OCI-LY1 (cell line): ENCODE results near the gene SNRPD1.
A peak's percentile ranks its signal among the peaks of the same experiment; 100 is the strongest.

Experiments used
- H2AFZ ChIP-seq: fragments of 200-600 bp; sonication (generic), shearing (Covaris generic); 2 replicates; pipeline ENCODE4 v1.6.0; 2014; ENCODE audit warnings: antibody characterized with exemption, mild to moderate bottlenecking, low read length
- H3F3A ChIP-seq: fragments of 200-600 bp; sonication (generic), shearing (Covaris generic); 2 replicates; pipeline ENCODE4 v1.6.0; 2014; ENCODE audit warnings: mild to moderate bottlenecking, antibody characterized with exemption, low read length, moderate library complexity; ENCODE audit not compliant: insufficient read depth
- H3K27ac ChIP-seq: fragments of 200-600 bp; sonication (generic); 2 replicates; pipeline ENCODE4 v1.5.1; 2014; ENCODE audit warnings: low read length, mixed run types, mild to moderate bottlenecking, low read depth; ENCODE audit not compliant: poor library complexity, severe bottlenecking
- H3K27me3 ChIP-seq: fragments of 200-600 bp; sonication (generic); 2 replicates; pipeline ENCODE4 v1.6.0; 2014; ENCODE audit warnings: antibody characterized with exemption, mild to moderate bottlenecking, low read length, moderate library complexity; ENCODE audit not compliant: insufficient read depth
- H3K36me3 ChIP-seq: fragments of 200-600 bp; sonication (generic); 2 replicates; pipeline ENCODE4 v1.6.1; 2014; ENCODE audit warnings: mild to moderate bottlenecking, antibody characterized with exemption, low read length, moderate library complexity, mixed read lengths; ENCODE audit not compliant: insufficient read depth
- H3K4me1 ChIP-seq: fragments of 200-600 bp; sonication (generic); 2 replicates; pipeline ENCODE4 v1.5.1; 2014; ENCODE audit warnings: mild to moderate bottlenecking, low read length, moderate library complexity; ENCODE audit not compliant: insufficient read depth, severe bottlenecking
- H3K4me2 ChIP-seq: fragments of 200-600 bp; sonication (generic), shearing (Covaris generic); 2 replicates; pipeline ENCODE4 v1.6.1; 2014; ENCODE audit warnings: low read length
- H3K4me3 ChIP-seq: fragments of 200-600 bp; sonication (generic); 2 replicates; pipeline ENCODE4 v1.5.1; 2014; ENCODE audit warnings: low read length, low read depth, mild to moderate bottlenecking, mixed read lengths; ENCODE audit not compliant: poor library complexity, severe bottlenecking
- H3K79me2 ChIP-seq: fragments of 200-600 bp; shearing (Covaris generic); 2 replicates; pipeline ENCODE4 v1.6.1; 2016; ENCODE audit warnings: mixed run types, low read length, mixed read lengths; ENCODE audit not compliant: insufficient read depth
- H3K9ac ChIP-seq: fragments of 200-600 bp; sonication (generic), shearing (Covaris generic); 2 replicates; pipeline ENCODE4 v1.6.1; 2014; ENCODE audit warnings: mild to moderate bottlenecking, low read length, mixed read lengths
- H3K9me2 ChIP-seq: fragments of 200-600 bp; sonication (generic), shearing (Covaris generic); 2 replicates; pipeline ENCODE4 v1.6.1; 2014; ENCODE audit warnings: low read depth, mild to moderate bottlenecking, low read length, mixed read lengths
- H3K9me3 ChIP-seq: fragments of 200-600 bp; shearing (Covaris generic); 2 replicates; pipeline ENCODE4 v1.6.1; 2014; ENCODE audit warnings: low read length, mixed read lengths
- H4K20me1 ChIP-seq: fragments of 200-600 bp; sonication (generic), shearing (Covaris generic); 2 replicates; pipeline ENCODE4 v1.6.0; 2016; ENCODE audit warnings: mild to moderate bottlenecking, low read length; ENCODE audit not compliant: insufficient read depth
- CTCF ChIP-seq: fragments of 200-600 bp; sonication (generic), shearing (Covaris generic); IDR thresholded peaks from 2 replicates; pipeline ENCODE4 v1.5.1; 2017; ENCODE audit warnings: mild to moderate bottlenecking, antibody characterized with exemption, low read length, moderate library complexity, mixed read lengths
- EZH2 ChIP-seq: fragments of 200-600 bp; sonication (generic), shearing (Covaris generic); IDR thresholded peaks from 2 replicates; pipeline ENCODE4 v1.8.0; 2017; ENCODE audit warnings: borderline replicate concordance, mixed run types, mild to moderate bottlenecking, antibody characterized with exemption, low read length, moderate library complexity, mixed read lengths

The SNRPD1 gene

GRCh38 chr18:21629089-21629832 is 17.1 kb downstream of the SNRPD1 start:
- peaks cover 95% of the 10 kb centered on the region for H3K36me3 ChIP-seq
- no peaks in the 10 kb centered on the region for H3F3A ChIP-seq
- 0 out of 2 replicates have a peak, but pooled peaks cover 2% of the 10 kb centered on the region for H4K20me1 ChIP-seq
- no peaks in the 10 kb centered on the region for H3K27me3 ChIP-seq
- no peaks in the 10 kb centered on the region for H3K9me3 ChIP-seq
- no peak for TF ChIP-seq CTCF
- no peak for TF ChIP-seq EZH2
- H2AFZ ChIP-seq = no peak overlapping the region
- H3K4me2 ChIP-seq = no peak overlapping the region
- H3K9ac ChIP-seq = no peak overlapping the region
- H3K79me2 ChIP-seq = peaks cover 21% of the 10 kb centered on the region
- H3K4me1 ChIP-seq = peaks cover 24% of the 10 kb centered on the region
- no peaks in the 10 kb centered on the region for H3K9me2 ChIP-seq
- H3K27ac ChIP-seq = peak overlapping the region; percentile 76
- no peak overlapping the region for H3K4me3 ChIP-seq

GRCh38 chr18:21632393-21632792 is 20.3 kb downstream of the SNRPD1 start:
- H3K27ac ChIP-seq = no peak overlapping the region
- H3F3A ChIP-seq = no peaks in the 10 kb centered on the region; the same call in 1 of the 2 replicates
- H3K9me2 ChIP-seq = no peaks in the 10 kb centered on the region
- no peak overlapping the region for H2AFZ ChIP-seq
- peaks cover 24% of the 10 kb centered on the region for H3K4me1 ChIP-seq
- TF ChIP-seq EZH2 (no peak), CTCF (peak; percentile 12; the same call in 1 of the 2 replicates)
- H3K4me2 ChIP-seq = no peak overlapping the region
- no peaks in the 10 kb centered on the region for H3K27me3 ChIP-seq
- 0 out of 2 replicates have a peak, but pooled peaks cover 2% of the 10 kb centered on the region for H4K20me1 ChIP-seq
- peaks cover 11% of the 10 kb centered on the region; the same call in 1 of the 2 replicates for H3K79me2 ChIP-seq
- no peak overlapping the region for H3K9ac ChIP-seq
- H3K9me3 ChIP-seq = no peaks in the 10 kb centered on the region
- peaks cover 79% of the 10 kb centered on the region for H3K36me3 ChIP-seq
- no peak overlapping the region for H3K4me3 ChIP-seq

DNA sequence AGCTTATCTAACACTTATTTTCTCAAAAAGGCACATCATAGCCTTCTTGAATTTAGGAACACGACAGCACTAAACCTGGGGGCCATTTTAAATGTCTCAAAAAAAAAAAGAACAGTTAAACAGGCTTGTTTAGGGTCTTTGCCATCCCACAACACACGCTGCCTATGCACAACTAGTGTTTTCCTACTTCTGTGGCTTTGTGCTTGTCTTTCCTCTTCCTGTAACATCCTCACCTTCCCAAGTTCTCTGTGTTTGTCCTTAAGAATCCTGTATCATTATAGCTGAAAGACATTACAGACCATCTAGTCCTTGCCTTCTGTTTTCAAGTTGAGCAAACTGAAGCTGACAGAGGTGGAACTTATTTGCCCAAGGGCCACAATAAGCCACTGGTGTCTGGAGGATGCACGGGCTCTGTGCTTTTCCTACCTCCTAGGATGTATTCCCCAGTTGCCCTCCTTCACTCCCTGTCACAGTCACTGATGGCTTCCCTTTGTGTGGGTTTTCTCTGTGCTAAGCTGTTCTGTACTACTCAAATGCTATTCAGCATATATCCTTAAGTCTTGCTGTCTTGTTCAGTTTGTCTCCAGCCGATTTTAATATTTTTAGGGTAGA is 22.6 kb downstream of the SNRPD1 start:
- Histone ChIP-seq H3F3A (no peaks in the 10 kb centered on the region; the same call in 1 of the 2 replicates), H3K27me3 (no peaks in the 10 kb centered on the region), H3K9me2 (no peaks in the 10 kb centered on the region), H3K9me3 (no peaks in the 10 kb centered on the region), H3K4me1 (peaks cover 2% of the 10 kb centered on the region), H3K4me2 (no peak overlapping the region), H4K20me1 (no peaks in the 10 kb centered on the region), H3K36me3 (peaks cover 56% of the 10 kb centered on the region), H3K27ac (no peak overlapping the region), H3K79me2 (no peaks in the 10 kb centered on the region), H3K4me3 (no peak overlapping the region), H3K9ac (no peak overlapping the region), H2AFZ (no peak overlapping the region)
- TF ChIP-seq CTCF (no peak), EZH2 (no peak)
